Right lobe of liver (tissue), 4 donors: Measurements from ENCODE around the gene MYRFL.

Experiments
- CTCF ChIP-seq, 4 donors: fragments of 200-600 bp in 3 of 4; fragments of 450-650 bp in 1 of 4; IDR thresholded peaks; one replicate each; pipeline versions ENCODE4 v1.5.1 to v1.8.0; 2016 to 2022; ENCODE audit warnings: antibody characterized with exemption in 4 of 4, mild to moderate bottlenecking in 2 of 4
- POLR2A ChIP-seq: fragments of 450-650 bp; IDR thresholded peaks from one replicate; pipeline ENCODE4 v1.6.1; 2017; ENCODE audit warnings: antibody characterized with exemption, mild to moderate bottlenecking
- donor health status: DM: no; HTN: no; CAD: no.
- donor health status: DM: no; HTN: no; CAD: no.
- donor health status: DM: no; HTN: yes; CAD: no.

- TF ChIP-seq CTCF (IDR thresholded peaks at IDR 0.05) (no peak), POLR2A (no peak)
These were observed 55.5 kb downstream of the MYRFL start for GRCh38 chr12:69880571-69880970.
